ENCODE measurements around the gene ARHGAP27. TPM values are rescaled to one million over a fixed set of nuclear protein-coding genes. Genes with fewer than 3 reads are reported as not detected.

The ARHGAP27 gene
- total RNA-seq, 4 donors from 2014 or later = 31.5 to 38.6 (median 33.1) TPM

DNA sequence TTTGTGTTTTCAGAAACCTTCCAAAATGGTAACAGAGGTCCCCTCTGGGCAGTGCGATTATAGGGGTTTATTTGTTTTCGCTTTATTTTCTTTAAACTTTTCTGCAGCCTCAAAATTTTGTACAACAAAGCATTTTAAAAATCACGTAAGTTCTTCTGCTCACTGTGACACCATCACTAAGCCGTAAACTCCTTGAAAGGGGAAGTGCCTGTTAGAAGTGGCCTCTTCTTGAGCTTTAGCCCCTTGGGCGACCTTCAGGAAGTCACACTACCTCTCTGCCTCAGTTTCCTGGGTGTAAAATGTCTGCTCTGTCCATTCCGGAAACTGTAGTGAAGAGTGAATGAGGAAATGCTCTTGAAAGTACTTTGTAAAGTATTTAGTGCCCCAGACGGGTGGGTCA, 26.6 kb downstream of the ARHGAP27 start:
- TF ChIP-seq POLR2A (IDR thresholded peaks at IDR 0.05) = no peak
- TF ChIP-seq, protein P1, sequence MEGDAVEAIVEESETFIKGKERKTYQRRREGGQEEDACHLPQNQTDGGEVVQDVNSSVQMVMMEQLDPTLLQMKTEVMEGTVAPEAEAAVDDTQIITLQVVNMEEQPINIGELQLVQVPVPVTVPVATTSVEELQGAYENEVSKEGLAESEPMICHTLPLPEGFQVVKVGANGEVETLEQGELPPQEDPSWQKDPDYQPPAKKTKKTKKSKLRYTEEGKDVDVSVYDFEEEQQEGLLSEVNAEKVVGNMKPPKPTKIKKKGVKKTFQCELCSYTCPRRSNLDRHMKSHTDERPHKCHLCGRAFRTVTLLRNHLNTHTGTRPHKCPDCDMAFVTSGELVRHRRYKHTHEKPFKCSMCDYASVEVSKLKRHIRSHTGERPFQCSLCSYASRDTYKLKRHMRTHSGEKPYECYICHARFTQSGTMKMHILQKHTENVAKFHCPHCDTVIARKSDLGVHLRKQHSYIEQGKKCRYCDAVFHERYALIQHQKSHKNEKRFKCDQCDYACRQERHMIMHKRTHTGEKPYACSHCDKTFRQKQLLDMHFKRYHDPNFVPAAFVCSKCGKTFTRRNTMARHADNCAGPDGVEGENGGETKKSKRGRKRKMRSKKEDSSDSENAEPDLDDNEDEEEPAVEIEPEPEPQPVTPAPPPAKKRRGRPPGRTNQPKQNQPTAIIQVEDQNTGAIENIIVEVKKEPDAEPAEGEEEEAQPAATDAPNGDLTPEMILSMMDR (IDR thresholded peaks at IDR 0.05) = no peak
- DNase-seq = no peak
- intact Hi-C loops (cut with DNase I) = no loop called here
- no peaks in the 10 kb centered on the region for H3K27me3 ChIP-seq
- H3K4me3 ChIP-seq (replicated peaks in 1 of 3) = no peak overlapping the region
- H3K9me3 ChIP-seq = no peaks in the 10 kb centered on the region
- 74 to 80% methylated on average over 7 of the region's 7 CpGs for WGBS, 2 donors
- peaks cover 33 to 49% of the 10 kb centered on the region in 2 donors for H3K4me1 ChIP-seq
- peaks cover 4 to 18% of the 10 kb centered on the region in 2 donors for H3K36me3 ChIP-seq
- peak overlapping the region in 1 of 3 donors; percentile 30 for H3K27ac ChIP-seq

DNA sequence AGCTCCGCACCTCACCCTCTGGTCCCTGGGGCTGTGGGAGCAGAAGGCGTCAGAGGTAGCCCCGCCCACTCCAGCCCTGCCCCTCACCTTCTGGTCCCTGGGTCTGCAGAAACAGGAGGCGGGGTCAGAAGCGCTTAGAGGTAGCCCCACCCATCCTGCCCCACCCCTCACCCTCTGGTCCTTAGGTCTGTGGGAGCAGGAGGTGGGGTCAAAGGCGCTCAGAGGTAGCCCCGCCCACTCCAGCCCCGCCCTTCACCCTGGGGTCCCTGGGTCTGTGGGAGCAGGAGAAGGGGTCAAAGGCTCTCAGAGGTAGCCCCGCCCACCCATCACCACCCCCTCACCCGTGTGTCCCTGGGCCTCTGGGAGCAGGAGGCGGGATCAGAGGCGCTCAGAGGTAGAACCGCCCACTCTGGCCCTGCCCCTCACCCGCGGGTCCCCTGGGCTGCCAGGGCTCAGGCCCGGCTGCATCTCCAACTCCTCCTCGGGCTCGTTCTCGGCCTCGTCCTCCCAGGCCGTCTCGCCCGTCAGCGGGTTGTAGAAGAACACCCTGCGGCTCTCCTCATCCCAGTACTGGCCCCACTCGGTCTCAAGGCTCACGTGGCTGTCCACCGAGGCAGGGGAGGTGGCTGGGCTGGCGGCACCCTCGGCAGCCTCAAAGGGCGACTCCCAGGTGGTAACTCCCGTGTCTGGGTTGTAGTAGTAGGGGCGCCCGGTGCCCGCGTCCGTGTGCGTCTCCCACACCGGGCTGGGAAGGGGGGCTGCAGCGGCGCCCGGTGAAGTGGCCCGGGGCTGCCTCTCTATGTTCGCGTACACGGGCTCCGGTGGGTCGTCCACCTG, 27.2 kb downstream of the ARHGAP27 start:
- WGBS, 2 donors = 54 to 62% methylated on average over 24 to 26 of the region's 48 CpGs
- peak in 1 of 2 donors; percentile 36 for DNase-seq
- H3K27ac ChIP-seq = no peak overlapping the region
- H3K4me3 ChIP-seq (replicated peaks in 1 of 3) = no peak overlapping the region
- intact Hi-C loops (cut with DNase I) = no loop called here
- peaks cover 26 to 43% of the 10 kb centered on the region in 2 donors for H3K4me1 ChIP-seq
- TF ChIP-seq, protein P1 (IDR thresholded peaks at IDR 0.05) = no peak
- TF ChIP-seq POLR2A (IDR thresholded peaks at IDR 0.05) = no peak
- H3K9me3 ChIP-seq = no peaks in the 10 kb centered on the region
- H3K27me3 ChIP-seq = no peaks in the 10 kb centered on the region
- H3K36me3 ChIP-seq = peaks cover 4 to 18% of the 10 kb centered on the region in 2 donors

DNA sequence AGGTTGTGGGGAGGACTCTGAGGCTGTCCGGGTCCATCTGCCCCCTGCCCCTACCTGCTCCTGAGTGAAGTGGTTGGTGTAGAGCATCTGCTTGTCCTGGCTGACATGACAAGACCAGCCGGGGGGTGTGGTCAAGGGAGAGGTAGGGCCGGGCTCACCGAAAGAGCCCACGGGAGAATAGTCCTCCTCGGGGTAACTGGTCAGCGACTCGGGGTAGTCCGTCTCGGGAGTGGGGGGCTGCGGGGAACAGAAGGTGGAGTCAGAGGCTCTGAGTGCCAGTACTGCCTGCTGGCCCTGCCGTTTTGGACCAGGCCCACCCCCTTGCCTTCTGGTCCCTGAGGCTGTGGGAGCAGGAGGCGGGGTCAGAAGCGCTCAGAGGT, 27.8 kb downstream of the ARHGAP27 start:
- Histone ChIP-seq H3K9me3 (no peaks in the 10 kb centered on the region), H3K36me3 (peaks cover 4 to 18% of the 10 kb centered on the region in 2 donors), H3K27me3 (no peaks in the 10 kb centered on the region), H3K4me1 (peaks cover 26 to 36% of the 10 kb centered on the region in 2 donors), H3K4me3 (replicated peaks in 1 of 3) (no peak overlapping the region), H3K27ac (no peak overlapping the region)
- 73 to 84% methylated on average over 12 to 14 of the region's 14 CpGs for WGBS, 2 donors
- intact Hi-C loops (cut with DNase I) = no loop called here
- TF ChIP-seq POLR2A (IDR thresholded peaks at IDR 0.05) = no peak
- TF ChIP-seq, protein P1 (IDR thresholded peaks at IDR 0.05) = no peak
- DNase-seq = no peak

DNA sequence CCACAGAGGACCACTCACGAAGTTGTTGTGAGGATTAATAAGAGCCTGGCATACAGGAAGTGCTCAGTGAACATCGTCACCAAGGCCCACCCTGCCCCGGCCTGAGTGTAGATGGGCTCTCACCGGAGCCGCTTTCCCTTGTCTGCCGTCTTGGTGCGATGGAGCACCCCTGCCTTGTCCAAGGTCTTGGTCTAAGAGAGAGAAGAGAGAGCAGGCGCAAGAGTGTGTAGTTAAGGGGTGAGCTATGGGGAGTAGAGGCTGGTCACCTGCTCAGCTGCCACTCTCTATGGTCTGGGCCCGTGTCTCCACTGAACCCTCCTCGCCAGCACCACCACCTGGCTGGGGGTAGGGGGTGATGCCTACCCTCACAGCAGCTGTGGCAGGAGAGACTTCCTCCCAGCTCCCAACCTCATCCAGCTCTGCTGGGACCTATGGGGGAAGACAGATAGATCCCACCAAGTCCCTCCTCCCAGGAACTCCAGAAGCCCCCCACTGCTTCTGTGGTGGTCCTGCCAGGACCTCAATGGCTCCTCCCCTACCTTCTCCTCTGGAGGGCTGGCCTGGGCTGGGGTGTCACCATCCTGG, 28.7 kb downstream of the ARHGAP27 start:
- WGBS, 2 donors = 96 to 97% methylated on average over 9 to 10 of the region's 10 CpGs

DNA sequence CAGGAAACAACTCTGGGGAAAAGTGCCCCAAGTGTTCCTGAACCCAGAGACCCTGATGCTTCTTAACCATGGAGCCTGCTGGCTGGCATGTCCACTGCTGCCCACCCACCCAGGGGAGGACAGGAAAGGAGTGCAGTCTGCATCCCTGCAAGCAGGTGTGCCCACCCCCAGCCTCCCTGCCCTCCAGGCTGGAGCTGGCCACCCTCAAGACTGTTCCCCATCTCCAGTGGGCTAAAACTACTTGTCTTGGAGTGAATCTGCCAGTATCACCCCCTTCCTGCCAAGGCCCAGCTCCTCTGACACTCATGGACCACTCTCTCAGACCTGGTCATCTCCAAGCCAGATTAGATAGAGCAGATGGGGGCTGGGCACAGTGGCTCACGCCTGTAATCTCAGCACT, 29.8 kb downstream of the ARHGAP27 start:
- TF ChIP-seq POLR2A (IDR thresholded peaks at IDR 0.05) = no peak
- TF ChIP-seq, protein P1 (IDR thresholded peaks at IDR 0.05) = no peak
- no peak for DNase-seq
- H3K4me1 ChIP-seq = peaks cover 10 to 17% of the 10 kb centered on the region in 2 donors
- H3K27me3 ChIP-seq = no peaks in the 10 kb centered on the region
- peaks cover 4 to 18% of the 10 kb centered on the region in 2 donors for H3K36me3 ChIP-seq
- H3K27ac ChIP-seq = no peak overlapping the region
- 89 to 90% methylated on average over 1 of the region's 1 CpG for WGBS, 2 donors
- H3K9me3 ChIP-seq = no peaks in the 10 kb centered on the region
- H3K4me3 ChIP-seq (replicated peaks in 1 of 3) = no peak overlapping the region
- intact Hi-C loops (cut with DNase I) = no loop called here

More for the DNA sequence above, 28.7 kb downstream of the ARHGAP27 start:
- DNase-seq = no peak
- Histone ChIP-seq H3K4me3 (replicated peaks in 1 of 3) (no peak overlapping the region), H3K27ac (no peak overlapping the region), H3K27me3 (no peaks in the 10 kb centered on the region), H3K9me3 (no peaks in the 10 kb centered on the region), H3K36me3 (peaks cover 4 to 18% of the 10 kb centered on the region in 2 donors), H3K4me1 (peaks cover 19 to 28% of the 10 kb centered on the region in 2 donors)
- no peak for TF ChIP-seq POLR2A (IDR thresholded peaks at IDR 0.05)
- intact Hi-C loops (cut with DNase I) = no loop called here
